ENCODE results near the gene SLC1A1.
"Not testable (repeated sequence)": the region's sequence is repeated elsewhere in the genome, so short reads cannot be mapped to it uniquely, and the experiment has no call there.

SLC1A1 gene

GRCh38 chr9:4574657-4575243 lies 84.5 kb downstream of the SLC1A1 start:
- H3K4me3 ChIP-seq (ENCODE audit: low read depth, low read length): no peak overlapping the region

GRCh38 chr9:4575997-4576396 lies 85.7 kb downstream of the SLC1A1 start:
- no peak overlapping the region for H3K4me3 ChIP-seq (ENCODE audit: low read depth, low read length)

- no peak overlapping the region for H3K4me3 ChIP-seq (ENCODE audit: low read depth, low read length)
These were observed 86.2 kb downstream of the SLC1A1 start for GRCh38 chr9:4576448-4576847.

GRCh38 chr9:4579001-4579400 lies 88.7 kb downstream of the SLC1A1 start:
- no peak overlapping the region for H3K4me3 ChIP-seq (ENCODE audit: low read depth, low read length)

GRCh38 chr9:4581035-4581760 lies 90.9 kb downstream of the SLC1A1 start:
- no peak overlapping the region for H3K4me3 ChIP-seq (ENCODE audit: low read depth, low read length)

- no peak overlapping the region for H3K4me3 ChIP-seq (ENCODE audit: low read depth, low read length)
These were observed 91.7 kb downstream of the SLC1A1 start for GRCh38 chr9:4581861-4582565.

- H3K4me3 ChIP-seq (ENCODE audit: low read depth, low read length): no peak overlapping the region
These were observed 92.7 kb downstream of the SLC1A1 start for GRCh38 chr9:4583001-4583400.

GRCh38 chr9:4584636-4585035 lies 94.4 kb downstream of the SLC1A1 start:
- H3K4me3 ChIP-seq (ENCODE audit: low read depth, low read length): no peak overlapping the region

- H3K4me3 ChIP-seq (ENCODE audit: low read depth, low read length): no peak overlapping the region
These were observed 94.9 kb downstream of the SLC1A1 start for GRCh38 chr9:4585135-4585534.

GRCh38 chr9:4588721-4589120 lies 98.5 kb downstream of the SLC1A1 start:
- no peak overlapping the region for H3K4me3 ChIP-seq (ENCODE audit: low read depth, low read length)

- no peak overlapping the region for H3K4me3 ChIP-seq (ENCODE audit: low read depth, low read length)
These were observed 100.3 kb downstream of the SLC1A1 start for GRCh38 chr9:4590430-4591122.

GRCh38 chr9:4591123-4591500 lies 100.8 kb downstream of the SLC1A1 start:
- H3K4me3 ChIP-seq (ENCODE audit: low read depth, low read length): no peak overlapping the region

GRCh38 chr9:4592295-4592694 lies 102.0 kb downstream of the SLC1A1 start:
- H3K4me3 ChIP-seq (ENCODE audit: low read depth, low read length): no peak overlapping the region

GRCh38 chr9:4592886-4593285 lies 102.6 kb downstream of the SLC1A1 start:
- no peak overlapping the region for H3K4me3 ChIP-seq (ENCODE audit: low read depth, low read length)

GRCh38 chr9:4594545-4594944 lies 104.3 kb downstream of the SLC1A1 start:
- no peak overlapping the region for H3K4me3 ChIP-seq (ENCODE audit: low read depth, low read length)

- no peak overlapping the region for H3K4me3 ChIP-seq (ENCODE audit: low read depth, low read length)
These were observed 104.7 kb downstream of the SLC1A1 start for GRCh38 chr9:4594994-4595393.

- H3K4me3 ChIP-seq (ENCODE audit: low read depth, low read length): no peak overlapping the region
These were observed 106.1 kb downstream of the SLC1A1 start for GRCh38 chr9:4596165-4596922.

- no peak overlapping the region for H3K4me3 ChIP-seq (ENCODE audit: low read depth, low read length)
These were observed 110.1 kb downstream of the SLC1A1 start for GRCh38 chr9:4600368-4600767.

- H3K4me3 ChIP-seq (ENCODE audit: low read depth, low read length): no peak overlapping the region
These were observed 113.6 kb downstream of the SLC1A1 start for GRCh38 chr9:4603830-4604229.

- no peak overlapping the region for H3K4me3 ChIP-seq (ENCODE audit: low read depth, low read length)
These were observed 114.4 kb downstream of the SLC1A1 start for GRCh38 chr9:4604678-4605095.

GRCh38 chr9:4606033-4606432 lies 115.8 kb downstream of the SLC1A1 start:
- H3K4me3 ChIP-seq (ENCODE audit: low read depth, low read length): not testable (repeated sequence)
